HFFc6 (cell line): ENCODE data around the gene CTNNA3. TPM values are rescaled to one million over a fixed set of nuclear protein-coding genes. Genes with fewer than 3 reads are reported as not detected.

Experiments
- DNase-seq: peaks from one replicate; pipeline ENCODE4 v3.0.0-alpha.2; 2018
- H3K27ac Mint-ChIP-seq: 2 replicates; pipeline ENCODE4 v1.8.0; 2020; ENCODE audit warnings: mild to moderate bottlenecking, mixed read lengths
- H3K27me3 Mint-ChIP-seq: 2 replicates; pipeline ENCODE4 v1.8.0; 2021; ENCODE audit warnings: mild to moderate bottlenecking, moderate library complexity, mixed read lengths; ENCODE audit not compliant: insufficient read depth
- H3K36me3 Mint-ChIP-seq: 2 replicates; pipeline ENCODE4 v1.8.0; 2021; ENCODE audit warnings: low read depth, mixed read lengths
- H3K4me1 Mint-ChIP-seq: 2 replicates; pipeline ENCODE4 v1.8.0; 2020; ENCODE audit warnings: low read depth, mixed read lengths
- H3K4me3 Mint-ChIP-seq: 2 replicates; pipeline ENCODE4 v1.8.0; 2020; ENCODE audit warnings: mild to moderate bottlenecking, moderate library complexity, mixed read lengths
- H3K9me3 Mint-ChIP-seq: 2 replicates; pipeline ENCODE4 v1.8.0; 2020; ENCODE audit warnings: mild to moderate bottlenecking, mixed read lengths
- total RNA-seq, 6 experiments: library from RNA; stranded (reverse); fragmentation: NEBNext Ultra II Directional; extraction: Animal tissue kit (Norgen Biotek cat#: 25700); gene quantifications; 2 replicates in 1 of 6; 3 replicates in 5 of 6; pipeline ENCODE4 v1.2.3, GENCODE V29; 2021
- TF ChIP-seq, protein P1 (sequence below): fragments of 200-600 bp; sonication (generic); IDR thresholded peaks from 2 replicates; pipeline ENCODE4 v1.5.0; 2021; ENCODE audit warnings: antibody characterized with exemption, mild to moderate bottlenecking

CTNNA3 gene
- total RNA-seq, 6 experiments from 2014 or later = not detected

DNA sequence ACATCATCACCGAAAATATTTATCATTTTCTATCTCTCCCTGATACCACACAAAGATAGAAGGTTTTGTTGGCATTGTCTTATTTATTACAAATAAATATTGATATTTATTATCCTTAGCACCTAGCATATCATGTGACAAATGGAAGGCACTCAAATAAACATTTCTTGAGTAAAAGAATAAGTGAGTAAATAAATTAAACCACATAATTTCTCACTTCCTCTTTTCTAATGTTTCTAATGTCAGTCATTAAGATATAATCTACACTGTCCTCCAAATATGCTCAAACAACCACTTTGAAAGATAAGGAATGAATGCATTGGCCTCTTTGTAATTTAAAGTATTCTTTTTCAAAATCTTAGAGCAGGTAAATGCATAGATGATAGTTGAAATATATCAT is 1797.9 kb downstream of the CTNNA3 start:
- no peak for DNase-seq
- Mint-ChIP-seq H3K36me3 (no peaks in the 10 kb centered on the region), H3K27ac (no peak overlapping the region), H3K9me3 (peaks cover 16% of the 10 kb centered on the region), H3K27me3 (no peaks in the 10 kb centered on the region; the same call in 1 of the 2 replicates), H3K4me3 (no peak overlapping the region), H3K4me1 (no peaks in the 10 kb centered on the region)
- TF ChIP-seq, protein P1, sequence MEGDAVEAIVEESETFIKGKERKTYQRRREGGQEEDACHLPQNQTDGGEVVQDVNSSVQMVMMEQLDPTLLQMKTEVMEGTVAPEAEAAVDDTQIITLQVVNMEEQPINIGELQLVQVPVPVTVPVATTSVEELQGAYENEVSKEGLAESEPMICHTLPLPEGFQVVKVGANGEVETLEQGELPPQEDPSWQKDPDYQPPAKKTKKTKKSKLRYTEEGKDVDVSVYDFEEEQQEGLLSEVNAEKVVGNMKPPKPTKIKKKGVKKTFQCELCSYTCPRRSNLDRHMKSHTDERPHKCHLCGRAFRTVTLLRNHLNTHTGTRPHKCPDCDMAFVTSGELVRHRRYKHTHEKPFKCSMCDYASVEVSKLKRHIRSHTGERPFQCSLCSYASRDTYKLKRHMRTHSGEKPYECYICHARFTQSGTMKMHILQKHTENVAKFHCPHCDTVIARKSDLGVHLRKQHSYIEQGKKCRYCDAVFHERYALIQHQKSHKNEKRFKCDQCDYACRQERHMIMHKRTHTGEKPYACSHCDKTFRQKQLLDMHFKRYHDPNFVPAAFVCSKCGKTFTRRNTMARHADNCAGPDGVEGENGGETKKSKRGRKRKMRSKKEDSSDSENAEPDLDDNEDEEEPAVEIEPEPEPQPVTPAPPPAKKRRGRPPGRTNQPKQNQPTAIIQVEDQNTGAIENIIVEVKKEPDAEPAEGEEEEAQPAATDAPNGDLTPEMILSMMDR = no peak

DNA sequence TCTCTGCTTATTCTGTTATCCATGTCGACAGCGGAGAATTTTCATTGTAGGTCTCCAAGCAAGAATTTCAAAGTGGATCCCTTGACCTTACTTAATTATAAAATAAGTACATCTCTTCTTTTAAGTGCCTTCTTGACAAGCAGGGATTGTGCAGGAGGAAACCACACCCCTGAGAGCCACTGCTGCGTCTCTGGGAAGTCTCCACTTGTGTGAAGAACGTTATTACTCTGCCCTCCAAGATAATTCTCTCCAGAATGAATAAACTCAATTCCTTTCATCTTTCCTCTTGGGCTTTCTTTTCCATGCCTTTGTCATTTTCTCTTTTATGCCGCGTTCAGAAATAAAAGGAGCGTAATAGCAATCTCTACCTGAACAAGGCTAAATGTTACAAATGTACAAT is 1801.0 kb downstream of the CTNNA3 start:
- H3K4me3 Mint-ChIP-seq = no peak overlapping the region
- DNase-seq = no peak
- no peaks in the 10 kb centered on the region; the same call in 1 of the 2 replicates for H3K27me3 Mint-ChIP-seq
- TF ChIP-seq, protein P1 = no peak
- no peaks in the 10 kb centered on the region for H3K36me3 Mint-ChIP-seq
- peaks cover 22% of the 10 kb centered on the region for H3K9me3 Mint-ChIP-seq
- H3K4me1 Mint-ChIP-seq = no peaks in the 10 kb centered on the region
- no peak overlapping the region for H3K27ac Mint-ChIP-seq

DNA sequence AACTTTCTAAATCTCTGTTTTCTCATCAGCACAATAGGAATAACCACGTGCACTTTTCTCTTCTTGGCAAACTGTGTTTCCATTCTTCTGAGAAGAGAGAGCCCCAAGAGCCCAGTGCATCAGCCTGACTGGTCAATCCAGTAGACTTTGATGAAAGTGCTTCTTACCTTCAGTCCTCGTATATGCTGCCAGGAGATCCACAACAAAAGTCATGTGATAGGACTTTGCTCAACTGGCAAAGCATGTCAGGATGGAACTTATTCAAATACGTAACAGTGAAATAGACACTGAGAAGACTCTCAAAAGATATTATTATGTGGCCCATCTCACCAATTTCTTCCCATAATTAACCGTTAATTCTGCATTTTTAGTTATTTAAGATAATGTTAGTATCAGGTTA is 1801.6 kb downstream of the CTNNA3 start:
- H3K36me3 Mint-ChIP-seq = no peaks in the 10 kb centered on the region
- H3K9me3 Mint-ChIP-seq = peaks cover 21% of the 10 kb centered on the region
- no peak overlapping the region for H3K27ac Mint-ChIP-seq
- TF ChIP-seq, protein P1 = no peak
- H3K4me3 Mint-ChIP-seq = no peak overlapping the region
- no peaks in the 10 kb centered on the region; the same call in 1 of the 2 replicates for H3K27me3 Mint-ChIP-seq
- no peaks in the 10 kb centered on the region for H3K4me1 Mint-ChIP-seq
- no peak for DNase-seq

DNA sequence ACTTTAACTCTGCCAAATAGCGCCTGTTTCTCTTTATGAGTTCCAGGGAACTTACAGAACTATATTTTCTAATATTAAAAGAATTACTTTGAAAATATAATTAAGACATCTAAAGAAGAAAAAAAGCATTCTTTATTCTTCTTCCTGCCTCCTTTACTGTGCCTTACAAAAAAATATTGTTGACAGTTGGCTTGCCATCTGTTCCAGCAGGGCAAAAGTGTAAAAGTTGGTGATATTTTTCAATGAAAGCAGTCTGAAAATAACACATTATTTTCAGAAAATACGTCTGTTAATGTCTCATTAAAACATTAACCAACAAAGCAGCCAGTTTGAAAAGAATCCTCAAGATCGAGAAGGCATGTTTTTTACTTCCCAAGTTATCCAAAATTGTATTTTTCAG is 1802.3 kb downstream of the CTNNA3 start:
- no peaks in the 10 kb centered on the region for H3K4me1 Mint-ChIP-seq
- DNase-seq = no peak
- H3K9me3 Mint-ChIP-seq = peaks cover 21% of the 10 kb centered on the region
- TF ChIP-seq, protein P1 = no peak
- H3K36me3 Mint-ChIP-seq = no peaks in the 10 kb centered on the region
- no peak overlapping the region for H3K27ac Mint-ChIP-seq
- H3K4me3 Mint-ChIP-seq = no peak overlapping the region
- H3K27me3 Mint-ChIP-seq = no peaks in the 10 kb centered on the region; the same call in 1 of the 2 replicates

DNA sequence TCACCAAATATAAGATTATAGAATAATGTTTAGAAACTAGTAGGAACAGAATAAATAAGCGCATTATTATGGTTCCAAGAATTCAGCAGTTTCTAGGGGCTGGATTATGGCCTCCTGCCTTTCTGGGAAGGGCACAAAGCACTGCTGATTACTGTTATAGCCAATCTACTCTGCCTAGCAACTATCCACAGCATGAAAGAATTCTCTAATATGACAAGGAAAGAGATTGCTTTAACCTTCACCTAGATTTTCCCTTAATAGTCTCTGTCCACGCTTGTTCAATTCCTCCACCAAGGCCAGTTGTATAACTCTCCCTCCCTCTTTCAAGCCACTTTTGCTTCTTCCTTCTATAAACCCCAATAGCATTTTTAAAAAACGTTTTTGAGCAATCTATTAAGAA is 1803.7 kb downstream of the CTNNA3 start:
- no peak for DNase-seq
- TF ChIP-seq, protein P1 = no peak
- no peak overlapping the region for H3K27ac Mint-ChIP-seq
- peaks cover 26% of the 10 kb centered on the region for H3K9me3 Mint-ChIP-seq
- H3K27me3 Mint-ChIP-seq = no peaks in the 10 kb centered on the region; the same call in 1 of the 2 replicates
- H3K4me3 Mint-ChIP-seq = no peak overlapping the region
- no peaks in the 10 kb centered on the region for H3K36me3 Mint-ChIP-seq
- no peaks in the 10 kb centered on the region for H3K4me1 Mint-ChIP-seq
